ENCODE data around the gene NDUFS8.

DNA sequence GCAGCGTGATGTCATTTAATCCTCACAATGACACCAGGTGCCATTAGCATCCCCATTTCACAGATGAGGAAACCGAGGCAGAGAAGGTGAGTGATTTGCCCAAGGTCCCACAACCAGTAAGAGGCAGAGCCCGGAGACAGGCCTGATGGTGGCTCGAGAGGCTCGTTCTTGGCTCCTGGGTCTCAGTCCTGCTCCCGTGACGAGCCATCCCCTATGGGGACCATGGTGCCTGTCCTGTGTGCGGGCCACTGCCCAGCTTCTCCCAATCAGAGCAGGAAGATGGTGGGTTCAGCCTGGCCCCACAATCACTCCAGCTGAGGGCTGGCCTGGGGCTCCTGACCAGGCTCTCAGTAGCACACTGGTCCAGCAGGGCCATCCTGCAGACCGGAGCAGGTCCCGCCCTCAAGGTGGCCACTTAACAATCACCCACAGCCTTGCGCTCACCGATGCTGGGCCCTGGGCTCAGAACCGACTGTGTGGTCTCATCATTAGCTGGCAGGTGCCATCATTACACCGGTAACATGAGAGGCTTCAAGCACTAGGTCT, 16.8 kb upstream of the NDUFS8 start:
- TF ChIP-seq POLR2A (IDR thresholded peaks at IDR 0.05; ENCODE audit: low read length) (no peak), GATA1 (IDR thresholded peaks at IDR 0.05; ENCODE audit: low read depth, low read length) (no peak)

All from erythroblast (primary cell).